Retinal pigment epithelial cell (primary cell): Measurements from ENCODE around the gene RIOX2.

Experiments used
- DNase-seq: peaks from one replicate; pipeline ENCODE4 v3.0.0-alpha.2; 2010; ENCODE audit warnings: low read depth
- H3K4me3 ChIP-seq: 2 replicates; pipeline ENCODE4 v1.5.1; 2011; ENCODE audit warnings: mild to moderate bottlenecking, low read length, control low read depth, moderate library complexity
- CTCF ChIP-seq: conservative IDR thresholded peaks from 2 replicates; pipeline ENCODE4 v1.5.1; 2011; ENCODE audit warnings: low read depth, low read length, control low read depth, inconsistent platforms

Gene RIOX2

GRCh38 chr3:98010194-98010882 is 38.1 kb upstream of the RIOX2 start:
- no peak overlapping the region for H3K4me3 ChIP-seq
- no peak for DNase-seq
- no peak for TF ChIP-seq CTCF

- no peak overlapping the region for H3K4me3 ChIP-seq
- DNase-seq, result no peak
- no peak for TF ChIP-seq CTCF
These were observed 36.6 kb upstream of the RIOX2 start for GRCh38 chr3:98008855-98009254.

- H3K4me3 ChIP-seq, result no peak overlapping the region
- TF ChIP-seq CTCF, result no peak
- DNase-seq, result no peak
These were observed 33.2 kb upstream of the RIOX2 start for GRCh38 chr3:98005438-98005837.

DNA sequence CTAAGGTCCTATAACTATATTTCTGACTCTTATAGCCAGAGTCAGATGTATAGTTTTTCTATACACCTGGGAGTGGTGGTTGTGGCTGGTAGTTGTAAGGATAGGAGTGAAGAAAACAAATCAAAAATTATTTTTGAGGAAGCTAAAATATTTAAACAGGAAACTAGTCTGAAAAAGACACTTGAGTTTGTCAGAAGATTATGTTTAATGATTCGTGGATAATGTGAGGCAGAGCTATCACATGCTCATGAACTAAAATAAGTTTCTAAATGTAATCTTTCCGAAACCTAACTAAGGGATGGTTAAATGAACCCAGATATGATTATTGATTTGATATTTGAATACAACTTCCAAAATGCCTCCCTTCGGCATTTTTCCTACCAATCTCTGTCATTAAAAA is 32.5 kb upstream of the RIOX2 start:
- no peak for DNase-seq
- no peak for TF ChIP-seq CTCF
- no peak overlapping the region for H3K4me3 ChIP-seq

DNA sequence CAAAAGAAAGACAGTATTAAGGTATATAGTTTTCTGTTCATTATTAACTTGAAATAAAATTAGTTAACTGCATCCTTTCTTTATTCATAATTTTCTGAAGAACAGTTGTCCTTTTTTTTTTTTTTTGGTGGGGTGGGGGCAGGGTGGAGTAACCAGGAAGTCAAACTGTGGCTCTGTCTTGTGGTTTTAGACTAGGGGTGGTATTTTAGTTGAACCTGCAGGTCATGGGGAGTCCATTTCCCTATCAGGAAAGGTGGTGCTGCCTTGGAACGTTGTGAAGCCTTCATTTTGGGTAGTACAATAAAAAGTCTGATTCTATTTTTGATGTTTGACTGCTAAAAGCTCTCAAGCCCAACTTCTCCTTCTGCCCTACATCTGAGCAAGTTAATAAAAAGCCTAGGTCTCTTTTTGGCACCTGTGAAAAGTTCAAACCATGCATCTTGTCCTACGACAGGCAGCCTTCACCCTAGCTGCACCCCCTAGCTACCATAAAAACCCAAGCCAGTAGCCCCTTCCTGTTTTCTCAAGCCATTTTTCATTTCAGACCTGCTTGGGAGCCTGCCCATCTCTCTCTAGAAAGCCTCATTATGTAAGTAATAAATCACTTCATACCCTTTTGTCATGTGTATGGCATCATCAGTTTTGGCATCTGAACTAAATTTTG is 31.2 kb upstream of the RIOX2 start:
- no peak for TF ChIP-seq CTCF
- no peak for DNase-seq
- H3K4me3 ChIP-seq, result no peak overlapping the region

- no peak for TF ChIP-seq CTCF
These were observed 30.5 kb upstream of the RIOX2 start for GRCh38 chr3:98002717-98003116.

DNA sequence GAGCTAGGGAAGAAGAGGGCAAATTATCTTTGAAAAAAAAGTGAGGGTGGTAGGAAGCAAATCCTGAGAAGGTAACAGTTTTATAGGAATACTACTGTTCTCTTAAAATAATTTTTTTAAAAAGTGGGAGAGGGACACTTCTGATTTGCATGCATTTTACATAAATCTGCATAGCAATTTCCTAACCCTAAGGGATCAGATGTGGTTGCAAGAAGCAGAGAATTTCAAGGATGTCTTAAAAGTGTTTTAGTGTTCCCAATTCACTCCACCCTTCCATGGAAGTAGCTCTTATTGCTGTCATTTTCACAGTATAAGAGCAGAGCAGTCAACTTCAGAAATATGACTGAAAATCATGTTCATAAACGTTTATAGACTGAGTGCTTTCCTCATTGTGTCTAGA is 27.8 kb upstream of the RIOX2 start:
- no peak for DNase-seq
- no peak overlapping the region for H3K4me3 ChIP-seq
- no peak for TF ChIP-seq CTCF

More at GRCh38 chr3:98002717-98003116, 30.5 kb upstream of the RIOX2 start:
- H3K4me3 ChIP-seq, result no peak overlapping the region
- DNase-seq, result no peak
